GM23338 (cell line): ENCODE data around the gene TRIM72. TPM values are rescaled to one million over a fixed set of nuclear protein-coding genes. Genes with fewer than 3 reads are reported as not detected.

Experiments
- ATAC-seq: fragments of 200-7000 bp; cut with Tn5 transposase; 3 replicates; pipeline ENCODE4 v1.9.1; 2020
- DNase-seq: peaks from one replicate; pipeline ENCODE4 v3.0.0-alpha.2; 2015; ENCODE audit warnings: low spot score
- H2AFZ ChIP-seq: fragments of 200-600 bp; sonication (generic); 2 replicates; pipeline ENCODE4 v1.8.0; 2016; ENCODE audit warnings: antibody characterized with exemption, mild to moderate bottlenecking, moderate library complexity
- H3F3A ChIP-seq: fragments of 200-600 bp; sonication (generic); replicated peaks from 2 replicates; pipeline ENCODE4 v1.8.0; 2017; ENCODE audit warnings: antibody characterized with exemption, mixed run types, low read depth
- H3K27ac ChIP-seq: fragments of 200-600 bp; sonication (generic); 2 replicates; pipeline ENCODE4 v1.6.1; 2016; ENCODE audit warnings: low read depth
- H3K27me3 ChIP-seq: fragments of 200-600 bp; sonication (generic); 2 replicates; pipeline ENCODE4 v1.8.0; 2016; ENCODE audit warnings: mild to moderate bottlenecking, mixed run types, moderate library complexity; ENCODE audit not compliant: insufficient read depth
- H3K36me3 ChIP-seq: fragments of 200-600 bp; sonication (generic); 2 replicates; pipeline ENCODE4 v1.8.0; 2016; ENCODE audit warnings: mild to moderate bottlenecking; ENCODE audit not compliant: insufficient read depth
- H3K4me1 ChIP-seq: fragments of 200-600 bp; sonication (generic); 2 replicates; pipeline ENCODE4 v1.8.0; 2016; ENCODE audit warnings: mild to moderate bottlenecking, moderate library complexity; ENCODE audit not compliant: insufficient read depth
- H3K4me2 ChIP-seq: fragments of 200-600 bp; sonication (generic); 2 replicates; pipeline ENCODE4 v1.7.1; 2017; ENCODE audit warnings: mixed run types
- H3K4me3 ChIP-seq: fragments of 200-600 bp; sonication (generic); 2 replicates; pipeline ENCODE4 v1.6.1; 2016; ENCODE audit warnings: mixed run types
- H3K79me2 ChIP-seq: fragments of 200-600 bp; sonication (generic); replicated peaks from 2 replicates; pipeline ENCODE4 v1.8.0; 2017; ENCODE audit warnings: mild to moderate bottlenecking; ENCODE audit not compliant: insufficient read depth
- H3K9me2 ChIP-seq: fragments of 200-600 bp; sonication (generic); 2 replicates; pipeline ENCODE4 v1.8.0; 2017; ENCODE audit not compliant: insufficient read depth
- H4K20me1 ChIP-seq: fragments of 200-600 bp; sonication (generic); replicated peaks from 2 replicates; pipeline ENCODE4 v1.8.0; 2017; ENCODE audit warnings: mild to moderate bottlenecking; ENCODE audit not compliant: insufficient read depth
- H3K27ac Mint-ChIP-seq: 2 replicates; pipeline ENCODE4 v1.8.0; 2020; ENCODE audit warnings: inconsistent platforms, mild to moderate bottlenecking, moderate library complexity, mixed read lengths
- H3K27me3 Mint-ChIP-seq: 3 replicates; pipeline ENCODE4 v1.8.0; 2022; ENCODE audit warnings: low read depth, mild to moderate bottlenecking, moderate library complexity, mixed read lengths, inconsistent platforms; ENCODE audit not compliant: insufficient read depth, poor library complexity
- H3K36me3 Mint-ChIP-seq: 3 replicates; pipeline ENCODE4 v1.8.0; 2021; ENCODE audit warnings: low read depth, mild to moderate bottlenecking, inconsistent platforms, moderate library complexity, mixed read lengths
- H3K4me1 Mint-ChIP-seq: 3 replicates; pipeline ENCODE4 v1.8.0; 2020; ENCODE audit warnings: mild to moderate bottlenecking, inconsistent platforms, mixed read lengths
- H3K4me3 Mint-ChIP-seq: 3 replicates; pipeline ENCODE4 v1.8.0; 2021; ENCODE audit warnings: moderate library complexity, mild to moderate bottlenecking, inconsistent platforms, mixed read lengths
- H3K9me3 Mint-ChIP-seq: 3 replicates; pipeline ENCODE4 v1.8.0; 2020; ENCODE audit warnings: moderate library complexity, mild to moderate bottlenecking, inconsistent platforms, mixed read lengths
- EZH2 ChIP-seq: fragments of 200-600 bp; sonication (generic); IDR thresholded peaks from one replicate; pipeline ENCODE4 v1.8.0; 2017; ENCODE audit warnings: antibody characterized with exemption, mild to moderate bottlenecking, low read depth; ENCODE audit not compliant: unreplicated experiment
- JUNB ChIP-seq: IDR thresholded peaks from one replicate; pipeline ENCODE4 v1.6.1; 2016; ENCODE audit warnings: antibody characterized with exemption; ENCODE audit not compliant: unreplicated experiment
- POLR2AphosphoS5 ChIP-seq: IDR thresholded peaks from 2 replicates; pipeline ENCODE4 v1.6.1; 2016; ENCODE audit warnings: antibody characterized with exemption, low read depth
- ZNF331 ChIP-seq: fragments of 250-450 bp; sonication (Bioruptor Pico); IDR thresholded peaks from 2 replicates; pipeline ENCODE4 v1.5.0; 2020; ENCODE audit warnings: low read depth, mild to moderate bottlenecking, moderate library complexity
- ZNF462 ChIP-seq: fragments of 250-450 bp; sonication (Bioruptor Pico); IDR thresholded peaks from 2 replicates; pipeline ENCODE4 v1.5.0; 2020; ENCODE audit warnings: mild to moderate bottlenecking, moderate library complexity
- polyA plus RNA-seq: library from polyadenylated mRNA; unstranded; fragments of >200 nt; fragmentation: Nextera tagmentation; extraction: Ambion mirVana; gene quantifications from 2 replicates; pipeline ENCODE4 v1.2.1, GENCODE V29; 2016
- total RNA-seq: library from RNA; depleted of rRNA; stranded (reverse); fragments of >200 nt; shearing (Covaris generic); gene quantifications from 2 replicates; pipeline ENCODE4 v1.2.3, GENCODE V29; 2014
- TF ChIP-seq, protein P1 (sequence below): IDR thresholded peaks from 2 replicates; pipeline ENCODE4 v1.6.1; 2016; ENCODE audit warnings: antibody characterized with exemption

The TRIM72 gene
- total and polyA plus RNA-seq, 2 experiments from 2014 or later: 0.81 to 1.3 TPM

- TF ChIP-seq ZNF462 (CRISPR knock-in tag) (no peak), JUNB (no peak), EZH2 (no peak), ZNF331 (CRISPR knock-in tag) (no peak), POLR2AphosphoS5 (no peak)
- TF ChIP-seq, protein P1, sequence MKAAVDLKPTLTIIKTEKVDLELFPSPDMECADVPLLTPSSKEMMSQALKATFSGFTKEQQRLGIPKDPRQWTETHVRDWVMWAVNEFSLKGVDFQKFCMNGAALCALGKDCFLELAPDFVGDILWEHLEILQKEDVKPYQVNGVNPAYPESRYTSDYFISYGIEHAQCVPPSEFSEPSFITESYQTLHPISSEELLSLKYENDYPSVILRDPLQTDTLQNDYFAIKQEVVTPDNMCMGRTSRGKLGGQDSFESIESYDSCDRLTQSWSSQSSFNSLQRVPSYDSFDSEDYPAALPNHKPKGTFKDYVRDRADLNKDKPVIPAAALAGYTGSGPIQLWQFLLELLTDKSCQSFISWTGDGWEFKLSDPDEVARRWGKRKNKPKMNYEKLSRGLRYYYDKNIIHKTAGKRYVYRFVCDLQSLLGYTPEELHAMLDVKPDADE: no peak
Measured at GRCh38 chr16:31213342-31213741, 577 bp upstream of the TRIM72 start (continued).

DNA sequence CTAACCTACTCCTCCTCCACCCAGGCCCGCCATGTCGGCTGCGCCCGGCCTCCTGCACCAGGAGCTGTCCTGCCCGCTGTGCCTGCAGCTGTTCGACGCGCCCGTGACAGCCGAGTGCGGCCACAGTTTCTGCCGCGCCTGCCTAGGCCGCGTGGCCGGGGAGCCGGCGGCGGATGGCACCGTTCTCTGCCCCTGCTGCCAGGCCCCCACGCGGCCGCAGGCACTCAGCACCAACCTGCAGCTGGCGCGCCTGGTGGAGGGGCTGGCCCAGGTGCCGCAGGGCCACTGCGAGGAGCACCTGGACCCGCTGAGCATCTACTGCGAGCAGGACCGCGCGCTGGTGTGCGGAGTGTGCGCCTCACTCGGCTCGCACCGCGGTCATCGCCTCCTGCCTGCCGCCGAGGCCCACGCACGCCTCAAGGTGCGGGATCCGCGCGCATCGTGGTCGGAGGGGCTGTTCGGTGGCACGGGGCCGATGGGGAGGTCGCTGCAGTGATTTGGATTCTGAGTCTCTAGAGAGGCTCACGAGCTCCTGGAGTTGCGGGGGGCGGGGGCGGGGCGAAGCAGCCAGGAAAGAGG is 878 bp downstream of the TRIM72 start:
- Histone ChIP-seq H3K36me3 (no peaks in the 10 kb centered on the region), H3K4me3 (peak overlapping the region; percentile 77), H4K20me1 (no peaks in the 10 kb centered on the region), H3K27ac (no peak overlapping the region), H3K4me1 (peaks cover 15% of the 10 kb centered on the region), H3K27me3 (peaks cover 45% of the 10 kb centered on the region), H3K79me2 (no peaks in the 10 kb centered on the region), H2AFZ (peak overlapping the region; percentile 86), H3F3A (no peaks in the 10 kb centered on the region), H3K9me2 (no peaks in the 10 kb centered on the region), H3K4me2 (peak overlapping the region; percentile 93)
- peak; percentile 60 for ATAC-seq
- no peak overlapping the region for H3K27ac Mint-ChIP-seq
- no peaks in the 10 kb centered on the region; the same call in 2 of the 3 replicates for H3K9me3 Mint-ChIP-seq
- H3K27me3 Mint-ChIP-seq: peaks cover 45% of the 10 kb centered on the region
- TF ChIP-seq POLR2AphosphoS5: peak; percentile 60; the same call in 1 of the 2 replicates
- no peak for TF ChIP-seq JUNB
- peaks cover 29% of the 10 kb centered on the region for H3K4me1 Mint-ChIP-seq
- DNase-seq: peak; percentile 61
- no peaks in the 10 kb centered on the region; the same call in 2 of the 3 replicates for H3K36me3 Mint-ChIP-seq
- peak overlapping the region; percentile 75 for H3K4me3 Mint-ChIP-seq
